Activated CD8-positive, alpha-beta memory T cell treated with anti-CD3 and anti-CD28 coated beads for 24 hours (primary cell): Measurements from ENCODE around the gene ZC4H2.
"Not testable (repeated sequence)": the region's sequence is repeated elsewhere in the genome, so short reads cannot be mapped to it uniquely, and the experiment has no call there.

Experiments used
- DNase-seq: peaks from one replicate; pipeline ENCODE4 v3.0.0-alpha.2; 2020

ZC4H2 gene, protein sequence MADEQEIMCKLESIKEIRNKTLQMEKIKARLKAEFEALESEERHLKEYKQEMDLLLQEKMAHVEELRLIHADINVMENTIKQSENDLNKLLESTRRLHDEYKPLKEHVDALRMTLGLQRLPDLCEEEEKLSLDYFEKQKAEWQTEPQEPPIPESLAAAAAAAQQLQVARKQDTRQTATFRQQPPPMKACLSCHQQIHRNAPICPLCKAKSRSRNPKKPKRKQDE

DNA sequence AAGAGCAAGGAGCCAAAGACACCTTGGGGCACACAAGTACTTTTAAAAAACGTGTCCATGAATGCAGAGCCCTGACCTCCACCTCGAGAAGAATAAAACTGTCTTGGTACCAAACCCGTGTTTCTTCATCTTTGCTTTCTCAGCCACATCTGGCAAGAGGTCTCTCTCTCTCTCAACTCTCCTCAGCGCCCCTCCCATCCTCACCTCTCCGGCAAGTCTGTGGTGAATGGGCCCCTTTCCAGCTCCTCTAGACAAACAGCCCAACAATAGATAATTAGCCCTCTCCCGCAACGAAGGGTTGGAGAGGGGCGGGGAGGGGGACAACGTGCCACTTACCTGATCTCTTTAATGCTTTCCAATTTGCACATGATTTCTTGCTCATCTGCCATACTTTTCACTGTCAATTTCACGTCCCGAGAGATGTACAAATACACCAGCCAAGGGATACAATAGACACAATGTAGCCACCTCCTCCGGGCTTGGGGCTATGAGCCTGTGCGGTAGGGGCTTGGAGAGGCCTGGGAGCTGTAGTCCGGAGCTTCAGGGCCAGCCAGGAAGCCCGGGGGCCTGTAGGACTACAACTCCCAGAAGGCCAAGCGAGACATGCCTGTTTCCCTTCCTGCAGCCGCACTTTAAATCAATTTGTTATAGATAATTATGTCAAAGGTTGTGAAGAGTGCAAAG is at the start of gene ZC4H2:
Gene ZC4H2 (minus strand): TSS at position 462 of the 684 bp plus-strand sequence. CDS start 73 bp downstream, at position 389.
- peak; percentile 79 for DNase-seq

DNA sequence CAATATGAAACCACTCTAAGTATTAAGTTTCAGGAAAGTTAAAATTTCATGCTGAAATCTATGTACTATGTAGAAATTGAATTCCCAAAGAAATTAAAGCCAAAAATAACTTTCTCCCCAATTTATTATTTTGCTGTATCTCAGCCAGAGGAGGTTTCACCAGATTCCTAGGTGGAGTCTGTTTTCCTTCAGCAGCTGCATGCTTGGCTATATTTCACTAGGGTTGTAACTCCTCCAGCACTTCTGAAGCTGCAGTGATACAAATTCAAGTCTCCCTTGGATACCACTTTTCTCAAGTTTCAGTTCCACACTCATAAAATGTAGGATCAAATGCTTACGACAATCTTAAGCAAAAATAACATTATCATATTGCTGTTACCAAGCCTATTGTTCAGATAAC is 41.2 kb upstream of the ZC4H2 start:
- no peak for DNase-seq

DNA sequence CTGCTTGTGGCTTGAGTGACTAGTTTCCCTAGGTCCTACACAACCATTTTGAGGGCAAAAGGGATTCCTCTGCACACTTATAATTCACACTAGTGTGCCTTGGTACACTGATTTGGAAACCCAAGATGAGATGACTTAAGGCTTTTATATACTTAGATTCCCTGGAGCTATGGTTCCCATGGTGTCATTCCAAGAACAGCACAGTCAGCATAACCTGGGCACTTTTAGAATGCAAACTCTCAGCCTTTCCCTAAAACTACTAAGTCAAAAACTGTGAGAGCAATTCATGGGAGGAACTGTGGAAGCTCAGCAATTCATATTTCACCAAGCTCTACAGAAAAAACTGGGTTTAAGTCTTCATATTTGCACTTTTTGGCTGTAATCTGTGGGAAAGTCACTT is 38.0 kb upstream of the ZC4H2 start:
- DNase-seq, result no peak

DNA sequence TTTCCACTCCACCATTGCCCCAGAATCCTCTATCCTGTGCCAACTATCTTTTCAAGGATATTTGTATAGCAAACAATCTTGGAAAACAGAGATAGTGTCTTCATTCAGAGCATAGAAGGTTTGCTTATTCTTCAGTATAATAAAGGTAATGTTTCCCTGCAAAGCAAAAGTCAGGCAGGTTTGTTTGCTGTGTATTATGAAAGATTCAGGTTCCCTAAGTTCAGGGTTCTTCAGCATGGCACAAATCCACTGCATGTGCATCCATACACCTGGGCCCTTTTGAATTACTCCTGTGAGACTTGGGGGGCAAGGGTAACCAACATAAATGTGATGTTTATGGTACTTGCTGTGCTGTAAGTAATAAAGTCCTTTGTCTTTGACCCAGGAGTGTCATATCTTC is 33.2 kb upstream of the ZC4H2 start:
- DNase-seq, result no peak

DNA sequence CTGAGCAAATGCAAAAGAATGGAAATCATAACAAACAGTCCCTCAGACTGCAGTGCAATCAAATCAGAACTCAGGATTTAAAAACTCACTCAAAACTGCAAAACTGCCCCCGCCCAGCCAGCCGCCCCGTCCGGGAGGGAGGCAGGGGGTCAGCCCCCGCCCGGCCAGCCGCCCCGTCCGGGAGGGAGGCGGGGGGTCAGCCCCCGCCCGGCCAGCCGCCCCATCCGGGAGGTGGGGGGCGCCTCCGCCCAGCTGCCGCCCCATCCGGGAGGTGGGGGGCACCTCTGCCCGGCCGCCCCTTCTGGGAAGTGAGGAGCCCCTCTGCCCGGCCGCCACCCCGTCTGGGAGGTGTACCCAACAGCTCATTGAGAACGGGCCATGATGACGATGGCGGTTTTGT is 26.0 kb upstream of the ZC4H2 start:
- DNase-seq, result not testable (repeated sequence)

DNA sequence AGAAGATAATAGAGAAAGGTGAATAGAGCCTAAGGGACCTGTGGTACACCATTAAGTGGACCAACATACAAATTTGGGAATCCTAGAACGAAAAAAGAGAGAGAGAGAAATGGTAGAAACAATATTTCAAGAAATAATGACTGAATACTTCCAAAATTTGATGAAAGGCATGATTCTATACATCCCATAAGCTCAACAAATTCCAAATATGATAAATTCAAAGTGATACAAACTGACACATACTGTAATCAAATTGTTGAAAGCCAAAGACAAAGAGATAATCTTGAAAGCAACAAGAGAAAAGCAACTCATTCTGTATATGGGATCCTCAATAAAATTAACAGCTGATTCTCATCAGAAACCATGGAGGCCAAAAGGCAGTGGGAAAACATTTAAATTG is 20.6 kb upstream of the ZC4H2 start:
- DNase-seq, result no peak

DNA sequence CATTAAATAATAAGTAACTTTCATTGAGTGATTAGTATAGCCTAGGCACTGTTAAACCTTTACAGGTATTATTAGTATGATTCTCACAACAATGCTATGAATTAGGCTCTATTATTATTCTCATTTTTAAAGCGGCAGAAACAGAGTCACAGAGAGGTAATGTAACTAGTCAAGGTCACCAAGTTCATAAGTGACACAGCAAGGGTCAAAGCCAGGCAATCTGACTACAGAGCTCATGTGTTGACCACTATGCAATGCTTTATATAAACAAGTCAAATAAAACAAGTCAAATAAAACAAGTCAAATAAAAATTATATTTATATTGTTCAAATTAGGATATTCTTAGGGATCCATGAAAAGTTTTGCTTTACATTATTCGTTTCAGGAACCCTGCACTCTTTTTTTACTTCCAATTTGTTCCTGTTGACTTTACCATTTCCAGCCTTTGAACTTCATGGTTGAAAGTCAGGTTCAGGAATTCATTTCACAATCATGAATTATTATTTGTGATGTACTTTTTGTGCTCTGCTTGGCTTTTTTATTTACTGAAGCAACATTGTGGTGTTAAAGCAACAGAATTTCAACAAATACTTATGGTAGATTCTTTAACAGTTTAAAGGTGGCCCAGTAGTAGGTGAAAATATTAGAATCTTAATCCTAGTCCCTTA is 18.0 kb upstream of the ZC4H2 start:
- DNase-seq, result no peak

DNA sequence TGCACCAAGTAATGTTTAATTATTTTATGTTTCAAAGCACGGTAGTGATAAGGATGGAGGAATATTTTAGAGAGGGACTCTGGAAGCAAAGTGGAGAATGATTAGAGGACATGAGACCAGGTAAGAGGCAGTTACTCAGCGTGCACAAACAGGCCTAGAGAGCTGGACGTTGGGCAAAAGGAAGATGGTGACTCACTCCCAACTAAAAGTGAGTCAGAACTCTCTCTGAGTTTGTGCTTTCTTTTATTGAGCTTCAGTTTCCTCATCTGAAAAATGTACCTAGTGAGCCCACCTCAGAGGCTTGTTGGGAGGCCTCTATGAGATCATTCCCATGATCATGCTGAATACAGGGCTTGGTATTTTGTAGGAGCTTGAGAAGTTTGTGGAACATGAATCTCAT is 1.6 kb upstream of the ZC4H2 start:
- no peak for DNase-seq

DNA sequence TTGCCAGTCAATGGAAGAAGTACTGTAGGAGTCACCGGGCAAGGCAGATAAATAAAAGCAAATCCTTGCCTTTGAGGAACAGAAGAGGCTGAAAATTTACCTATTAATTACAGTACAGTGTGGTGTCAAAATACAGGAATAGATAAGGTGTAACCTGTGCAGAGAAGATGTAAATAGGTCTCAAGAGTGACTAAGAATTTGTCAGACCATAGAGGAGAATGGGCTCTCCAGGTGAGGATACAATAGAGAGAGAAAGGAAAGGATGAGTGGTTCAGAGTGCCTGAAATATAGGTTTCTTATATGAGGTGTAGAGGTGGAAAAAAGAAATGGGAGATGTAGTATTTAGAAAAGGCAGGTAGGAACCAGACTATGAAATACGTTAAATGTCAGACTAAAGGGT is 801 bp upstream of the ZC4H2 start:
- no peak for DNase-seq

DNA sequence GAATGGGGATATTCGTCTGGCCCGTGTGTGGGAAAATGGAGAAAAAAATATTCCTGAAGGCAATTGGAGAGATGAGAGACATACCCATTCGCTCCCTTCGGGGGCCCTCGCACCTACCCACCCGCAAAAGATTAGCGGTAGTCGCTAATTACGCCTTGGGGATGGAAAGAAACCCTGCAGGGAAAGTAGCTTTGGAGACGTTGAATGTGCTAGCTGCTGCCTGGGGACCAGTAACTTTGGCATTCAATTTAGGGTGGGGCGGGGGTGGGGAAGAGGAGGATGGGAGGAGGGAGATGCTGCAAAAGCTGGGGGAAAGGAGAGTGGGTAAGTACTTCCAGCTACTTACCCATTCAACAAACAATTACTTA is 407 bp upstream of the ZC4H2 start:
- DNase-seq, result no peak

DNA sequence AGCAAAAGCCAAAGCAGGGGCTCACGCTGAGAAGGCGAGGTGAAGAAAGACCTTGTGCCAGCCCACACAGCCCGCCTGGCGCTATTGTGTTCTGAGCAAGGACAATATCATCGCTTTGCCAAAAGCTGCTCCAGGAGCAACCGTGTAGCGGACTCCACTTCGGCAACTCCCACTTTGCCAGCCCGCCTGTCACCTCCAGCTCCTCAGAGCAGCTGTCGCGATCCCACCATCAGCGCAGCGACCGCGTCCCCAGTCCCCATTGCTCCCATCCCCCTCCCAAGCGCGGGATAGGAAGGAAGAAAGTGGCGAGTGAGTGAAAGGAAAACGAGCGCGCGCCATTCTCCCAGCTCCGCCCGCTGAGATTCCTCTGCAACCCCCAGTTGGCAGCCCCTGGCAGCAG is 759 bp downstream of the ZC4H2 start:
- DNase-seq, result peak; percentile 68

DNA sequence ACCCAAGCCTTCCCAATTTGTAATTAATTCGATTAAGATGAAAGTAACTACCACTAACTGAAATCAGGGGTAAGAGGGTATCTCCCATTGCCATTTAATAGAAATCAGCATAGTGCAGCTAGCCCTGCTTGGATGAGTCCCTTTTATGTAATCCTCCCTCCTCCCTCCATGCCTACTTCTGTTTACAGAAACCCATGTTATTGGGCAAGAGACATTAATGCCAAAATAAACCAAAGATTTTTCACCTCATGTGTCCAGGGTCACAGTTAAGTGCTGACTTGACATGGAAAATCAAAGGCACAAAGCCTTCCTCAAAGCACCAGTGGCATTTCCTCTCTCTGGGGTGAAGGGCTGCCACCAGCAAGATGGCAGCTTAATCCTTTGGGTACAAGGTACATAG is 50.8 kb downstream of the ZC4H2 start:
- no peak for DNase-seq

DNA sequence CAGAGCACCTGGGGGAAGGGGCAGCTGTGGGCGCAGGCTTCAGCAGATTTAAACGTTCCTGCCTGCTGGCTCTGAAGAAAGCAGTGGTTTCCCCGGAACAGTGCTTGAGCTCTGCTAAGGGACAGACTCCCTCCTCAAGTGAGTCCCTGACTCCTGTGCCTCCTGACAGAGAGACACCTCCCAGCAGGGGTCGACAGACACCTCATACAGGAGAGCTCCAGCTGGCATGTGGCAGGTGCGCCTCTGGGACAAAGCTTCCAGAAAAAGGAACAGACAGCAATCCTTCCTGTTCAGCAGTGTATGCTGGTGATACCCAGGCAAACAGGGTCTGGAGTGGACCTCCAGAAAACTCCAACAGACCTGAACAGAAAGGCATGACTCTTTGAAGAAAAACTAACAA is 68.1 kb downstream of the ZC4H2 start:
- no peak for DNase-seq

DNA sequence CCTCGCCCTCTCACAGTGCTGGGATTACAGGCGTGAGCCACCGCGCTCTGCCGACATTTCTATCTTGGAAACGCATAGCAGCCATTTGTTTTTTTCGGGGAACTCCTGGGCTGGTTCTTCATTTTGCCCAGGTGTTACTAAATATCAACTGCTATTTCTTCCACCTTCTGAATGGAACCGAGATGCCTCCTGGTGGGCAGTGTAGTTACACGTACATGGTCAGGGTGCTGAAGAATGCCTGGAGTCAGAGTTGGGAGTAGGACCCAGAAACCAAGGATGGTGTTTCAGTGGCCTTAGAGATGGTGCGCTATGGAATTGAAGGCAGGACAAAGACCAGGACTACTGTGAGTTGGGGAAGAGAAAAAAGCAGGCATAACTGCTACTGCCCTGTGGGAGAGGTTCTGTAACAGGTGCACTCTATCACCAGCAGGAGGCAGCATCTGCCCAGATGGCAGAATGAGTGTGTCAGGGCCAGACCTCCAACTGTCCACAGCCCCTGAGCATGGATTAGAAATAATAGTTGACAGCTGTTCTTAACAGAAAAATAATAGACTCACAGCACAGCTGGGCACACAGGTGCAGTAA is 81.7 kb downstream of the ZC4H2 start:
- DNase-seq, result peak; percentile 69

DNA sequence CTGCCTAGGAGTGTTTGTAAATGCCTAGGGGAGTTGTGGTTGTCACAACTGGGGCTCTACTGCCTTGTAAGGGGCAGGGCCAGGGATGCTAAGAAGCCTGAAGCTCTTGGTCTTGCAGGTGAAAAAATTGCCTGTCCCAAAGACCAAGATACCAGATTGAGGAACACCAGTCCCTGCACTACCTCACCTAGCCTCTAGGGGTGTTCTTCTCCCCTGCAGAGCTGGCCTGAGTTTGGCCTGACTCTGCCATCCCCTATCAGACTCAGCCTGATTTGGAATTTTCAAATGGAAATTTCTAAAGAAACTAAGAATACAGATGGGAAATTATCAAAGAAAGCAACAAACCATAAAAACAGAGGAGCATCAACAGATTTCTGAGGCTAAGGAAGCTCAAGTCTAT is 90.4 kb downstream of the ZC4H2 start:
- DNase-seq, result no peak

DNA sequence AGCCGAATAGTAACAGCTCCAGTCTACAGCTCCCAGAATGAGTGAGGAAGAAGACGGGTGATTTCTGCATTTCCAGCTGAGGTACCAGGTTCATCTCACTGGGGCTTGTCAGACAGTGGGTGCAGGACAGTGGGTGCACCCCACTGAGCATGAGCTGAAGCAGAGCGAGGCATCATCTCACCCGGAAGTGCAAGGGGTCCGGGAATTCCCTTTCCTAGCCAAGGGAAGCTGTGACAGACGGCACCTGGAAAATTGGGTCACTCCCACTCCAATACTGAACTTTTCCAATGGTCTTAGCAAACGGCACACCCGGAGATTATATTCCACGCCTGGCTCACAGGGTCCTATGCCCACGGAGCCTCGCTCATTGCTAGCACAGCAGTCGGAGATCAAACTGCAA is 97.5 kb downstream of the ZC4H2 start:
- DNase-seq, result not testable (repeated sequence)

DNA sequence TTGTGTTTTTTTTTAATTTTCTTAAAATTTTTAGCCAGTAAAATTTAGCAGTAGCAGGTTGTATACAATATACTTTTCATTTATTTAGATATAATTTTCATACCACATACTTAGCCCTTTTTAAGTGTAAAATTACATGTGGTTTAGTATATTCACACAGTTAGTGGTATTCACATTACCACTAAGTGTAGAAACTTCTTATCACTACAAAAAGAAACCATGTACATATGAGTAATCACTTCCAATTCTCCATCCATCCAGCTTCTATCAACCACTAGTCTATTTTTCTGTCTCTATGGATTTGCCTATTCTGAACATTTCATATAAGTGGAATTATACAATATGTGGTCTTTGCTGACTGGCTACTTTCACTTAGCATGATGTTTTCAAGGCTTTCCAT is 109.0 kb downstream of the ZC4H2 start:
- no peak for DNase-seq
